SK-N-SH treated with all-trans-retinoic acid at 6 μM for 48 hours (cell line): Measurements from ENCODE around the gene SLC1A7.

Source experiments
- BACH2 ChIP-seq: fragments of 250-450 bp; sonication (Bioruptor Pico); IDR thresholded peaks from 2 replicates; pipeline ENCODE4 v1.9.0; 2021; ENCODE audit warnings: mild to moderate bottlenecking, borderline replicate concordance
- OSR1 ChIP-seq: fragments of 250-450 bp; sonication (Bioruptor Pico); IDR thresholded peaks from 2 replicates; pipeline ENCODE4 v1.8.0; 2022; ENCODE audit warnings: moderate library complexity, mild to moderate bottlenecking, inconsistent platforms
- RARB ChIP-seq: fragments of 250-450 bp; sonication (Bioruptor Pico); IDR thresholded peaks from 2 replicates; pipeline ENCODE4 v1.8.0; 2021; ENCODE audit warnings: mild to moderate bottlenecking, moderate library complexity
- SNAI2 ChIP-seq: fragments of 250-450 bp; sonication (Bioruptor Pico); IDR thresholded peaks from 2 replicates; pipeline ENCODE4 v1.5.0; 2020; ENCODE audit warnings: mild to moderate bottlenecking, moderate library complexity
- ZNF70 ChIP-seq: fragments of 450-650 bp; formaldehyde crosslinking; IDR thresholded peaks from 2 replicates; pipeline ENCODE4 v1.5.0; 2020; ENCODE audit warnings: mild to moderate bottlenecking, moderate library complexity
- ZNF8 ChIP-seq: fragments of 450-650 bp; formaldehyde crosslinking; IDR thresholded peaks from 2 replicates; pipeline ENCODE4 v1.5.0; 2020; ENCODE audit warnings: mild to moderate bottlenecking, moderate library complexity
- TF ChIP-seq, protein P1 (sequence below): fragments of 250-450 bp; sonication (Bioruptor Pico); IDR thresholded peaks from 2 replicates; pipeline ENCODE4 v1.8.0; 2020; ENCODE audit warnings: mild to moderate bottlenecking, moderate library complexity, borderline replicate concordance

DNA sequence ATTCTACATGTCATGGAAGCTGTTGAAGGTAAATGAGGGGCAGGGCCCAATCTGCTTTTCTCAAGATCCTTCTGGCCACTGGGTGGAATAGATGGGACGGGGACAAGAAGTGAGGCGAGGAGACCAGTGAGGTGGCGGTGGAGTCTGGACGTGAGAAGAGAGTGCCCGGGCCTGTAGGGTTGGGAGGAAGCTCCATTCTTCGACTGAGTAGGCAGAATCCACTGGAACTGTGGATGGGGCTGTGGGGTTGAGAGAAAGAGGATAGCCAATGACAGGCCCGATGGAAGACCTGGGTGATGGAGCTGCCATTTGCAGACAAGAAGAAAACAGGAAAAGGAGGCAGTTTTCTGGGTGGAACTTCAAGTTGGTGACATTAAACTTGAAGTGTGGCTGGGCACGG, 10.3 kb downstream of the SLC1A7 start:
- TF ChIP-seq SNAI2 (CRISPR knock-in tag) (no peak), BACH2 (CRISPR knock-in tag) (no peak), OSR1 (CRISPR knock-in tag) (no peak), ZNF8 (CRISPR knock-in tag) (no peak), ZNF70 (no peak), RARB (no peak)
- TF ChIP-seq, protein P1, sequence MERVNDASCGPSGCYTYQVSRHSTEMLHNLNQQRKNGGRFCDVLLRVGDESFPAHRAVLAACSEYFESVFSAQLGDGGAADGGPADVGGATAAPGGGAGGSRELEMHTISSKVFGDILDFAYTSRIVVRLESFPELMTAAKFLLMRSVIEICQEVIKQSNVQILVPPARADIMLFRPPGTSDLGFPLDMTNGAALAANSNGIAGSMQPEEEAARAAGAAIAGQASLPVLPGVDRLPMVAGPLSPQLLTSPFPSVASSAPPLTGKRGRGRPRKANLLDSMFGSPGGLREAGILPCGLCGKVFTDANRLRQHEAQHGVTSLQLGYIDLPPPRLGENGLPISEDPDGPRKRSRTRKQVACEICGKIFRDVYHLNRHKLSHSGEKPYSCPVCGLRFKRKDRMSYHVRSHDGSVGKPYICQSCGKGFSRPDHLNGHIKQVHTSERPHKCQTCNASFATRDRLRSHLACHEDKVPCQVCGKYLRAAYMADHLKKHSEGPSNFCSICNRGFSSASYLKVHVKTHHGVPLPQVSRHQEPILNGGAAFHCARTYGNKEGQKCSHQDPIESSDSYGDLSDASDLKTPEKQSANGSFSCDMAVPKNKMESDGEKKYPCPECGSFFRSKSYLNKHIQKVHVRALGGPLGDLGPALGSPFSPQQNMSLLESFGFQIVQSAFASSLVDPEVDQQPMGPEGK (CRISPR knock-in tag), result no peak
